ENCODE data around the gene CBX2.

The CBX2 gene

GRCh38 chr17:79777894-79778503 lies at the start of gene CBX2:
TSS of gene CBX2 (plus strand) at chr17:79778148. CDS start at chr17:79778236, 88 bp downstream.
- H3K27ac ChIP-seq (ENCODE audit: low read length) = peak within 1 kb of the TSS; percentile 51
- H3K9me3 ChIP-seq (ENCODE audit: insufficient read depth, low read depth, low read length) = no peaks in the 10 kb centered on the region
- peaks cover 39% of the 10 kb centered on the region for H3K36me3 ChIP-seq (ENCODE audit: insufficient read depth, low read depth, low read length)
- H3K4me1 ChIP-seq (ENCODE audit: insufficient read depth, low read length) = peaks cover 15% of the 10 kb centered on the region
- peak within 1 kb of the TSS; percentile 91 for H3K9ac ChIP-seq (ENCODE audit: low read depth, low read length)
- peak within 1 kb of the TSS; percentile 79 for H3K4me3 ChIP-seq (ENCODE audit: low read length)
- peaks cover 25% of the 10 kb centered on the region; the same call in 1 of the 2 replicates for H3K27me3 ChIP-seq (ENCODE audit: insufficient read depth, low read length)

- no peak overlapping the region for H3K27ac ChIP-seq (ENCODE audit: low read length)
These were observed 49.6 kb upstream of the CBX2 start for GRCh38 chr17:79728169-79728907.

GRCh38 chr17:79728908-79729471 lies 49.0 kb upstream of the CBX2 start:
- Histone ChIP-seq H3K9me3 (ENCODE audit: insufficient read depth, low read depth, low read length) (no peaks in the 10 kb centered on the region), H3K27me3 (ENCODE audit: insufficient read depth, low read length) (no peaks in the 10 kb centered on the region), H3K9ac (ENCODE audit: low read depth, low read length) (no peak overlapping the region), H3K4me3 (ENCODE audit: low read length) (0 out of 2 replicates have a peak overlapping the region, but pooled peaks have one; percentile 21), H3K27ac (ENCODE audit: low read length) (no peak overlapping the region), H3K36me3 (ENCODE audit: insufficient read depth, low read depth, low read length) (no peaks in the 10 kb centered on the region), H3K4me1 (ENCODE audit: insufficient read depth, low read length) (no peaks in the 10 kb centered on the region)

More at GRCh38 chr17:79728169-79728907, 49.6 kb upstream of the CBX2 start:
- Histone ChIP-seq H3K9ac (ENCODE audit: low read depth, low read length) (no peak overlapping the region), H3K27me3 (ENCODE audit: insufficient read depth, low read length) (no peaks in the 10 kb centered on the region), H3K9me3 (ENCODE audit: insufficient read depth, low read depth, low read length) (no peaks in the 10 kb centered on the region), H3K4me3 (ENCODE audit: low read length) (peak overlapping the region; percentile 21; the same call in 1 of the 2 replicates), H3K4me1 (ENCODE audit: insufficient read depth, low read length) (no peaks in the 10 kb centered on the region), H3K36me3 (ENCODE audit: insufficient read depth, low read depth, low read length) (no peaks in the 10 kb centered on the region)

- H3K9ac ChIP-seq (ENCODE audit: low read depth, low read length) = no peak overlapping the region
- no peaks in the 10 kb centered on the region for H3K27me3 ChIP-seq (ENCODE audit: insufficient read depth, low read length)
- no peak overlapping the region for H3K27ac ChIP-seq (ENCODE audit: low read length)
- no peaks in the 10 kb centered on the region for H3K36me3 ChIP-seq (ENCODE audit: insufficient read depth, low read depth, low read length)
- H3K9me3 ChIP-seq (ENCODE audit: insufficient read depth, low read depth, low read length) = no peaks in the 10 kb centered on the region
- no peak overlapping the region for H3K4me3 ChIP-seq (ENCODE audit: low read length)
- H3K4me1 ChIP-seq (ENCODE audit: insufficient read depth, low read length) = no peaks in the 10 kb centered on the region
These were observed 48.2 kb upstream of the CBX2 start for GRCh38 chr17:79729761-79730160.

- Histone ChIP-seq H3K36me3 (ENCODE audit: insufficient read depth, low read depth, low read length) (no peaks in the 10 kb centered on the region), H3K4me1 (ENCODE audit: insufficient read depth, low read length) (no peaks in the 10 kb centered on the region), H3K9ac (ENCODE audit: low read depth, low read length) (no peak overlapping the region), H3K27ac (ENCODE audit: low read length) (no peak overlapping the region), H3K9me3 (ENCODE audit: insufficient read depth, low read depth, low read length) (no peaks in the 10 kb centered on the region), H3K4me3 (ENCODE audit: low read length) (no peak overlapping the region), H3K27me3 (ENCODE audit: insufficient read depth, low read length) (no peaks in the 10 kb centered on the region)
These were observed 47.5 kb upstream of the CBX2 start for GRCh38 chr17:79730437-79730768.

GRCh38 chr17:79730769-79731483 lies 47.0 kb upstream of the CBX2 start, which contains the start of gene ENPP7:
TSS of gene ENPP7 (plus strand) at chr17:79730943. CDS start at chr17:79731140, 197 bp downstream.
- no peak within 1 kb of the TSS for H3K9ac ChIP-seq (ENCODE audit: low read depth, low read length)
- H3K27ac ChIP-seq (ENCODE audit: low read length) = no peak within 1 kb of the TSS
- no peak within 1 kb of the TSS for H3K4me3 ChIP-seq (ENCODE audit: low read length)
- no peaks in the 10 kb centered on the region for H3K4me1 ChIP-seq (ENCODE audit: insufficient read depth, low read length)
- no peaks in the 10 kb centered on the region for H3K9me3 ChIP-seq (ENCODE audit: insufficient read depth, low read depth, low read length)
- no peaks in the 10 kb centered on the region for H3K27me3 ChIP-seq (ENCODE audit: insufficient read depth, low read length)
- no peaks in the 10 kb centered on the region for H3K36me3 ChIP-seq (ENCODE audit: insufficient read depth, low read depth, low read length)

GRCh38 chr17:79732254-79732653 lies 45.7 kb upstream of the CBX2 start:
- Histone ChIP-seq H3K36me3 (ENCODE audit: insufficient read depth, low read depth, low read length) (no peaks in the 10 kb centered on the region), H3K27me3 (ENCODE audit: insufficient read depth, low read length) (no peaks in the 10 kb centered on the region), H3K9me3 (ENCODE audit: insufficient read depth, low read depth, low read length) (no peaks in the 10 kb centered on the region), H3K4me1 (ENCODE audit: insufficient read depth, low read length) (no peaks in the 10 kb centered on the region), H3K4me3 (ENCODE audit: low read length) (no peak overlapping the region), H3K9ac (ENCODE audit: low read depth, low read length) (no peak overlapping the region), H3K27ac (ENCODE audit: low read length) (no peak overlapping the region)

- no peak overlapping the region for H3K27ac ChIP-seq (ENCODE audit: low read length)
- H3K4me1 ChIP-seq (ENCODE audit: insufficient read depth, low read length) = no peaks in the 10 kb centered on the region
- H3K36me3 ChIP-seq (ENCODE audit: insufficient read depth, low read depth, low read length) = no peaks in the 10 kb centered on the region
- no peaks in the 10 kb centered on the region for H3K9me3 ChIP-seq (ENCODE audit: insufficient read depth, low read depth, low read length)
- H3K27me3 ChIP-seq (ENCODE audit: insufficient read depth, low read length) = no peaks in the 10 kb centered on the region
- no peak overlapping the region for H3K9ac ChIP-seq (ENCODE audit: low read depth, low read length)
- H3K4me3 ChIP-seq (ENCODE audit: low read length) = no peak overlapping the region
These were observed 44.9 kb upstream of the CBX2 start for GRCh38 chr17:79732804-79733691.

GRCh38 chr17:79733692-79734070 lies 44.3 kb upstream of the CBX2 start:
- Histone ChIP-seq H3K36me3 (ENCODE audit: insufficient read depth, low read depth, low read length) (no peaks in the 10 kb centered on the region), H3K27ac (ENCODE audit: low read length) (no peak overlapping the region), H3K9ac (ENCODE audit: low read depth, low read length) (no peak overlapping the region), H3K4me1 (ENCODE audit: insufficient read depth, low read length) (no peaks in the 10 kb centered on the region), H3K4me3 (ENCODE audit: low read length) (no peak overlapping the region), H3K9me3 (ENCODE audit: insufficient read depth, low read depth, low read length) (no peaks in the 10 kb centered on the region), H3K27me3 (ENCODE audit: insufficient read depth, low read length) (peaks cover 2% of the 10 kb centered on the region; the same call in 1 of the 2 replicates)

GRCh38 chr17:79735096-79735495 lies 42.9 kb upstream of the CBX2 start:
- Histone ChIP-seq H3K27me3 (ENCODE audit: insufficient read depth, low read length) (peaks cover 16% of the 10 kb centered on the region), H3K27ac (ENCODE audit: low read length) (no peak overlapping the region), H3K9ac (ENCODE audit: low read depth, low read length) (no peak overlapping the region), H3K9me3 (ENCODE audit: insufficient read depth, low read depth, low read length) (no peaks in the 10 kb centered on the region), H3K4me3 (ENCODE audit: low read length) (no peak overlapping the region), H3K36me3 (ENCODE audit: insufficient read depth, low read depth, low read length) (no peaks in the 10 kb centered on the region), H3K4me1 (ENCODE audit: insufficient read depth, low read length) (no peaks in the 10 kb centered on the region)

Data from iPS-20b (cell line).